ENCODE results near the gene CENPF.

CENPF gene

GRCh38 chr1:214708321-214708955, 105.4 kb downstream of the CENPF start:
- DNase-seq (ENCODE audit: low read depth), result peak; percentile 29

- DNase-seq (ENCODE audit: low read depth), result no peak
These were observed 106.2 kb downstream of the CENPF start for GRCh38 chr1:214709241-214709640.

DNA sequence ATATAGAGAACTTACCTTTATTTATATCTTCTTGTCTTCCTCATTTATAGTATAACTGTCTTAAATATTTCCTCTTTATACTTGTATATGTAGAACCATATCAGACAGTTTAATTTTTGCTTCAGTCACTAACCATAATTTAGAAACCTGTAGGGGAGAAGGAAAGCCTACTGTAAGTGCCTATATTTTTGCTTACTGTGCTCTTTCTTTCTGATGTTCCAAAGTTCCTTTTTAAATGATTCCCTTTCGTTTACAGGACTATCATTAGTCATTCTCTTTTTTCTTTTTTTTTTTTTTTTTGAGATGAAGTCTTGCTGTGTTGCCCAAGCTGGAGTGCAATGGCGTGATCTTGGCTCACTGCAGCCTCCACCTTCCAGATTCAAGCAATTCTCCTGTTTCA, 109.7 kb downstream of the CENPF start:
- no peak for DNase-seq (ENCODE audit: low read depth)

All from EH (cell line).